NCI-H146 (cell line): ENCODE measurements around the gene LCN2.

Source experiments
- DNase-seq: peaks from one replicate; lab custom pipeline; 2025; lab: John Stamatoyannopoulos, UW

Gene LCN2

GRCh38 chr9:128115187-128116103 is 33.8 kb upstream of the LCN2 start:
- no peak for DNase-seq

DNA sequence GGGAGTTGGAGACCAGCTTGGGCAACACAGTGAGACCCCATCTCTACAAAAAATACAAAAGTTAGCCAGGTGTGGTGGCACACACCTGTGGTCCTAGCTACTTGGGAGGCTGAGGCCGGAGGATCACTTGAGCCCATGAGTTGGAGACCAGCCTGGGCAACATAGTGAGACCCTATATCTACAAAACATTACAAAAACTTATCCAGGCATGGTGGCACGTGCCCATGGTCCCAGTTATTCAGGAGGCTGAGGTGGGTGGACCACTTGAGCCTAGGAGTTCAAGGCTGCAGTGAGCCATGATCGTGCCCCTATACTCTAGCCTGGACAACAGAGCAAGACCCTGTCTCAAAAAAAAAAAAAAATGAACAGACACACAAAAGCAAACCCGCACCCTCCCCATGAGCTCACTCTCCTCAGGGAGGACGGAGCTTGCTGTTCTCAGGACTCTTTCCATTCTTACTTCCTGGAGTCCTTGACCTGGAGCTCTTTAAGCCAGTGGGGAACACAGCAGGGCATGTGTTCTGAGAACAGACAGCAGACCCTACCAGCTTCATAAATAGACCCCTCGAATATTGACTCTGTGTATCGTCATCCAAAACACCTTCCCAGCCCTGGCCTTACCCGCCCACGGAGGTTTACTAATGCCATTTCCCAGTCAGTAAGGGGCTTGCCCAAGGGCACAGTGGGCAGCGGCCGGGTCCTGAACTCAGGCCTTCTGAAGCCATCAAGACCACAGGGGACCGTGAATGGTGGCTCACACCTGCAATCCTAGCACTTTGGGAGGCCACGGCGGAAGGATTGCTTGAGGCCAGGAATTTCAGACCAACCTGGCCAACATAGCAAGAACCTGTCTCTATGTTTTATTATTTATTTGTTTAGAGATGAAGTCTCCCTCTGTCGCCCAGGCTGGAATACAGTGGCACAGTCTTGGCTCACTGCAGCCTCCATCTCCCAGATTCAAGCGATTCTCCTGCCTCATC is 32.9 kb upstream of the LCN2 start:
- DNase-seq = no peak

DNA sequence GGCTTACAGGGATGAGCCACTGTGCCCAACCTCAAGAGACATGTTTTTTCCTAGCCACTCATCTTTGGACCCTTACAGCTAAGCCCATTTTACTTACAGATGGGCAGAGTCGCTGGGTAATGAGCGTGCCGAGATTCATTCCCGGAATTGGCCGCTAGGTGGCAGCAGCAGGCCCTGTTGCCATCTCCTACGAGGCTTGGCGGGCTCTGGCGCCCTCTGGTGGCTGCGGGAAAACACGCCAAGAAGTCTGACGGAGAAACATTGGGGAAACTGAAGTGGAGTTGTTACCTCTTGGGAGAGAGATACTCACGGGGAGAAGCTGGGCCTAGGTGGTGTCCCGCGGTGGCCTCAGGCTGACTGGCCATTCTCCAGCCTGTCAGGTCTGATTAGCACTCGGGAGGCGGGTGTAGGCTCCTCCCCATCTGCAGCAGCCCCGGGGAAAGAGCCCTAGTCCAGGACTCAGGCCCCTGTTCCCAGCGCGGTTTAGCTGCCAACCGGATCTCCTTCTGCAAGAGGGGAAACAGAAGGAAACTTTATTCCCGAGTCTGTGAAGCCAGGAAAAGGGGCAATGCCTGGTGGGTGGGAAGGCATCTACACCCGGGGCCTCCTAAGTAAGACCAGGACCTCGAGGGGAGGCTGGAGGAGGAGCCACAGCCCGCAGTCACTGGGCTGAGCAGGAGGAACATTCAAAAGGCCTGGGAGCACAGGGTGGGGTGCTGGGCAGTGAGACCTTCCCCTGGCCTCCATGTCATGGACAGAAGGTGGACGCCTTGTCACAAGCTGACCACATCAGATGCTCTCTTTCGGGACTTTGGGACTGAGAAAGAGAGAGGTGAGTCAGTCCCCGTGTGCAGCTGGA is 31.4 kb upstream of the LCN2 start:
- peak; percentile 66 for DNase-seq

- no peak for DNase-seq
These were observed 30.8 kb upstream of the LCN2 start for GRCh38 chr9:128118472-128118857.

DNA sequence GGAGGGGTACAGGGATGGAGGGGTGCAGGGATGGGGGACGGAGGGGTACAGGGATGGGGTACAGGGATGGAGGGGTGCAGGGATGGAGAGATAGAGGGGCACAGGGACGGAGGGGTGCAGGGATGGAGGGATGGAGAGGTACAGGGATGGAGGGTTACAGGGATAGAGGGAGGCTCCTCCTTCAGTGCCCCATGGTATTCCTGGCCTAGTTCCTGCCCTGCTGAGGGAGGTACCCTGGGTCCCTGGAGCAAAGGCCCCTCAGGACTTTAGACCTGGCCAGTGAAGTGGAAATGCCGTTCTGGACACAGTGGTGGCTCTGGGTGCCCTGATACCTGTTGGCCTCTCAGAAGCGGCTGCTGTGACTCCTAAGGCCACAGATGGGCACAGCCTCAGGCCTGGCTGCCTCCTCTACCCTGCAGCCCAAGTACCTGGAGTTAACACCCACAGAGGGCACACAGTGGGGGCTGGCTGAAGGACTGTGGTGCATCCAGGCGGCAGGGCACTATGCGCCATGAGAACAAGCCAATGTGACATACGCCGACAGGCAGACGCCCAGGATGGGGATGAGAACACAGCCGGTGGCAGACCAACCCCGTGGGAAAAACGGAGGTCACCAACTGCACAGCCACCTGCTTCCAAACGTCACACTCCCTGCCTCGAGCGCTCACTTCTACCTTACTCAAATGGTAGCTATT is 30.1 kb upstream of the LCN2 start:
- no peak for DNase-seq

DNA sequence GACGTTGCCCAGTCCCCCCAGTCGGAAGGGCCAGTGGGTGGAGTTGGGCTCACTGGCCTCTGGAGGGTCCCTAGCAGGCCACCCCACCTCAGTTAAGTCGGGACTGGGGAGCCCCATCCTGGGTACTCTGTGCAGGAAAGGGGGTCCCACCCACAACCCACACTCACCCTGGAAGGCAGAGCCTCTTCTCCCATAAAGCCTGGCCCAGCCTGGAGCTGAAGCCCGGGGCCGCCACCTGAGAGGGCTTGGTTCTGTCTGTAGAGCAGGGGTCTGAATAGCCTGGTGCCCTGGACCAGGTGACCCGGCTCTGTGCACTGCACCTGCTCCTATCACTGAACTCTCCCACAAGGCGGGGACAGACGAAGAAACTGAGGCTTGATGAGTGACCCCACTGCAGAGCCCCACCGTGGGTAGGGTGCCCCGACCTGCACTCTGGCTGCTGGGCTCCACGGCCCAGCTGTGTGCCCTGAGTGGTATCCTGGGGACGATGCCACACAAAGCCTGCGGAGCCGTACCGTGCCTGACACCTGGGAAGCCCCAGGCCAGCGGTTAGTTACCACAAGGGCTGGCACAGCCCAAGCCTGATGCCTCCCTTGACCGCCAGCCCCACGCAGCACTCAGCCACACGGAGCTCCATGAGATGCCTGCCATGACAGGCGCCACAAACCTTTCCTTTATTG is 29.1 kb upstream of the LCN2 start:
- no peak for DNase-seq

DNA sequence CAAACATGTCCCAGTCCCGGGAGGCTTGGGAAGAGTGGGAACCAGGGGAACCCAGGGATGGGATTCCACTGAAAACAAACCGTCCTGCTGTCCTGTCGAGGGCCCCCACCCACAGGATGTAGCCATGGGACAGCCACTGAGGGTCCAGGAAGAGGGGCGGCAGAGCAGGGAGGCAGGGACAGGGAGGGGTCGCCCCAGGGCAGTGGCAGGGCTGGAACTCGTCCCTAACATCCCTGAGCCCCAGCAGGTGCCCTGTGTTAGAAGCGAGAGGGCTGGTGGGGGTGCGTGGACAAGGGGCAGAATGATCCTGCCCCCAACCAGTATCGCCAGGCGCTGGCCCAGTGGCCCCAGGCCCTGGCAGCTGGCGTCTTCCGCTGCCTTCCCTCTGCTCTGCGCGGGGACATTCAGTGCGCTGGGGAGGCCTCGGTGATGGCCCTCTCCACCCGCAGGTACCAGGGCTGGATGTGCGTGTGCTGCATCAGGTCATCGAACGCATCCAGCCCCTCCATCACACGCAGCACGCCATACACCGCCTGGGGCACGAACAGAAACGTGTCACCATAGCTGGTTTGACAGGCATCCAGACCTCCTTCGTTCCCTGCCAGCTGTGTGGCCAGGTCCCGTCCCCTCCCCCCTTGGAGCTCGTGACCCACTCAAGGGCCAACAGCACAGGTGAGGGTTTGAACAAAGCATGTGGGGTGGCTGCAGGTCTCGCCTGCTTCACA is 28.4 kb upstream of the LCN2 start:
- no peak for DNase-seq

DNA sequence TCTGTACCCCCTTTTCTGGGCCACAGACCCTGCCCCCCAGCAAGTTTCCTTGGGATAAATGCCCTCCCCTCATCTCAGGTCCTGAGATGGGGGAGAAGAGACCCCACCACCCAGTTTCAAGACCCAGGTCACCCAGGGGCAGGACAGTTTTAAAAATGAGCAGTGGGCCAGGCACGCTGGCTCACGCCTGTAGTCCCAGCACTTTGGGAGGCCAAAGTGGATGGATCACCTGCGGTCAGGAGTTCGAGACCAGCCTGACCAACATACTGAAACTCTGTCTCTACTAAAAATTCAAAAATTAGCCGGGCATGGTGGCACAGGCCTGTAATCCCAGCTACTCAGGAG is 27.8 kb upstream of the LCN2 start:
- DNase-seq = no peak

DNA sequence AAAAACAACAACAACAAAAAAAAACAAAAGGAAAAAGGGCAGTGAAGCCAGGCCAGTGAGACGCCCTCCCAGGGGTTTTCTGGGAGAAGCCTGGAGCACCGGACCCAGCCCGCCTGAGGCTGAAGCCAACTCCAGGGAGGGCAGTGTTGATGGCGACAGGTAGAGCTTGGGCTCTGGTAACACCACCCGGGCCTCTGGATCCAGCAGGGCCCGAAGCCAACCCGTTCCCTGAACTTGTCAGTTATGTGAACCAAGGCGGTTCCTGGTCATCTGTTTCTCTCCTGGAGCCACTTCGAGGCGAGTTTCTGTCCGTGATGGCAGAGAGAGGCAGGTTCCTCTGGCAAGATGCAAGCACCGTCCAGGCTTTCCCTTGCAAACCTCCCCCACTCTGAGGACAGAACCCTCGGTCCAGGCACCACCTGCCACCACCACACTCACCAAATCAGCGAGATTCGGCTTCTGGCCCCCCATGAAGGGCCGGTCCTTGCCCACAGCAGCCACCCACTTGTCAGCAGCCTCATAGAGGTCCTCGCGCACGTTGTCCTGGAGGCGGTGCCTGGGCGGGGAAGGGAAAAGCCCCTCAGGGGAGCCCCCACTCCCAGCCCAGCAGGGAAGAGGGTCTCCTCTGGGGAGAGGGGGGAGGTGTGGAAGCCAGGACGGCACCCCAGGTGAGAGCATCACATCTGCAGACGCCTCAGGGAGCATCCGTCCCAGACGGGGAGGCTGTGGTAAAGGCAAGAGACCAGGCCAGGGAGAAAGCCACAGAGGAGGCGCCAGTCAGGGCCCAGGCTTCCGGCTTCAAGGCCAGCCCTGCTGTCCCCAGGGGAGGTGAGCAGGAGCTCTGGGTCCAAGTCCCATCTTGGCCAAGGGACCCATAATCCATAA is 27.1 kb upstream of the LCN2 start:
- DNase-seq = no peak

GRCh38 chr9:128122809-128123175 is 26.5 kb upstream of the LCN2 start:
- no peak for DNase-seq

DNA sequence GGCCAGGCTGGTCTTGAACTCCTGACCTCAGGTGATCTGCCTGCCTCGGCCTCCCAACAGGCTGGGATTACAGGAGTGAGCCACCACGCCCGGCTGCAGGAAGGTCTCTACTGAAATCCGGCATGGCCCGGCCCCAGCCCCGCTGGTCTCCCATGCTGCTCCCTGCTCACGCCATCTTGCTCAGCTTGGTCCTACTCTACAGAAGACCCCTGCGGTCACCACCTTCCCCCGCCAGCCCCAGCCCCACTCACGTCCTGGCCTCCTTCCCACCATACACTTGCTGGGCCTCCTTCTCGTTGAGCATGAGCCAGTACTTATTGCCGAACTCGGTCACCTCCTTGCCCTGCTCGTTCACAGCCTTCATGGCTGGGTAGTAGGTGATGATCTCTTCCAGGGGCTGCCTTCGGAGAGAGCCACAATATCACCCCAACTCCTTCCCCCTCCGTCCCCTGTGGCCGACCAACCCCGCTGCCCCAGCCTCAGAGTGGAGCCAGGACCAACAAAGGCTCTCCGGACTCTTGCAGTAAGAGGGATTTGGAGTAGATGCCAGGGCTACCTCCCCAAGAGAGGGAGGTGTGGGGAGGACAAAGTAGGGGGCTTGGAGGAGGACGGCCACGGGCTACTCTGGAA is 25.7 kb upstream of the LCN2 start:
- no peak for DNase-seq

- DNase-seq = no peak
These were observed 24.8 kb upstream of the LCN2 start for GRCh38 chr9:128124451-128124850.

DNA sequence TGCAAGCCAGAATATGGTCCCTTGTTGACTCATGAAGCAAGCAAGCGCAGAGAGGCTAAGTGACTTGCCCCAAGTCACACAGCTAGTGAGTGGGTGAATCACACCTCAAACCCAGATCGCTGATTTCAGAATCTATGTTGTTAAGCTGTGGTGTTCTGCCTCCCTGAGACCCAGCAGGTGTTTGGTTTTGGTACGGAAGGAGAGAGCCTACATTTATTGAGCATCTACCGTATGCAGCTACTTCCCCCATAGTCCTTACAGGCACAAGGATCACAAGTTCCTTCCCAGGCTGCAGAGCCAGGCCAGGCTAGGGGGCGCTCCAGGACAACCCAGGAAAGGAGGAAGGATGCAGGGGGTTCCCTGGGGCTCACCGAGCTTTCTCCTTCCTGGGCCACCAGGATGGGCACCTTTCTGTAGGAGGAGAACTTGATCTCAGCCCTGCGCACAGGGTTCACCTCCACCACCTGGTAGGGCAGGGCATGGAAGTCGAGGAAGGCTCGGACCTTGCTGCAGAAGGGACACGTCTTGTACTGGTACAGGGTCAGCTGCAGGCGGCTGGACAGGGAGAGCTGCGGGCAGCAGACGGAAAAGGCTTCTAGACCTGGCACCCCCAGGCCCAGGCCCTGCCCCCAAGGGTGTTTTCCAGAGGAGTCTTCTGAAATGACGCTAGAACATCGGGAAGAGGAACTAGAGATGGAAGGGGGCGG is 24.2 kb upstream of the LCN2 start:
- DNase-seq = peak; percentile 8

GRCh38 chr9:128125580-128126354 is 23.5 kb upstream of the LCN2 start:
- DNase-seq = no peak

DNA sequence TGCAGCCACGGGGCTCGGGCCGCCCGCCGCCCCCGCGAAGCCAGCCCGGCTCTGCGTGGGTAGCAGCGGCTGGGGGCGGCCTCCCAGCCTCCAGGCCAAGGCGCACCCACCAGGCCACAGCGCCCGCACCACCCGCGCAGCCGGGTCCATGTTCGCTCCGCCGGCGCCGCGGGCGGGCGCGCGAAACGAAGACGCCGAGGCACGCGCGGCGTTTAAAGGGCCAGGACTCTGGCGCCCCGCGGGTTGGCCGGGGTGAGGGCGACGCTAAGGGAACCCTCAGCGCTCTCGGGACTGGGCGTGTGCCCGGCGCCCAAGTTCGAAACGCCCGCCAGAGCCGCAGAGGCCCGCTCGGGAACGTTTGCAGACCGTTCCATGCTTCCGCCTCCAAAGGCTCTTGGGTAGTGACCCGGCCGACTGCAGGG is 21.7 kb upstream of the LCN2 start, which contains the start of gene PTGES2:
TSS of gene PTGES2 (minus strand) at position 162 of the 422 bp plus-strand sequence. CDS start at position 150, 12 bp downstream.
- DNase-seq = peak; percentile 76

DNA sequence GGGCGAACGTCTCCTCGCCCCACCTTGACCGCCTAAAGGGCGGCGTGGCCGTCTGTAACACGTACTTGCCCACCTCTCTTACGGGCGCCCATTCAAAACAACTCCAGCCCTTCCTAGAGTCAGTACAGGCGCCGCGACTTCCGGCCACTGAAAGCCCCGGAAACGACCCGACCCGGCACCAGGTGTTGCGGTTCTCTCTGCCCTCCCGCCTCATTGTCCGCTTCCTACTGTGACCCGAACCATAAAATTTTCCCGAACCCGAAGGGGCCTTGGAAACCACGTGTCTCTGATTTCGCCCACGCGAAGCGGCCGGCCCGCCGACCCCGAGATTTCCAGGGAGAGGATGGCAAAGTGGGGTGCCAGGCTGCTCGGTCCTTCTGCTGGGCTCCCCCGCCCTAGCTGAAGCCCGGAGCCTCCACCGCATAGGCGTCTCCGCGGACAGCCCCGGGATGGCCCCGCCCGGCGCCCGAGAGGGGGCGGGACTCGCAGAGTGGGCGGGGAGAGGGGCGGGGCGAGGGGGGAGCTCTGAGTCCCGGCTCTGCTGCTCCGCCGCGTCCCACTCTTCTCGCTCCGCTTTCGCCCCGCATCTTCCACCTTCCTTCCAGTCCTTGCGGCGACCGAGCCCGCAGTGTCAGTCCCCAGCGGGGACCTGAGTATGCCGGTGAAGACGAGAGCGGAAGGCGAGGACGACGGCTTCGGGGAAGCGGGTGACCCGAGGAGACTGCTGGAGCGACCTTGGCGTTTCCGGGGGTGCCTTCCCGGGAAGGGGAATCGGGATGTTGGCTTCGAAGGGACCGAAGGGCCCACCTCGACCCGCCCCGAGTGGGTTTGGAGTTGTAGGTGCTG is 21.0 kb upstream of the LCN2 start:
- peak; percentile 83 for DNase-seq
